ENCODE data around the gene NBPF12. TPM values are rescaled to one million over a fixed set of nuclear protein-coding genes. Genes with fewer than 3 reads are reported as not detected.
"Not testable (repeated sequence)": the region's sequence is repeated elsewhere in the genome, so short reads cannot be mapped to it uniquely, and the experiment has no call there.

Gene NBPF12
- total RNA-seq, 2 experiments from 2014 or later = 22.9 to 25.1 TPM

GRCh38 chr1:147030066-147030653, 92.0 kb downstream of the NBPF12 start:
- H3K4me1 Mint-ChIP-seq; H3K9me3 Mint-ChIP-seq; H3K36me3 Mint-ChIP-seq; DNase-seq; H3K4me3 Mint-ChIP-seq; ATAC-seq (ENCODE audit: low read depth); H3K27ac Mint-ChIP-seq; POLR2A ChIA-PET: not testable (repeated sequence)
- peaks cover 26% of the 10 kb centered on the region for H3K27me3 Mint-ChIP-seq

- Mint-ChIP-seq H3K4me3 (no peak overlapping the region), H3K27me3 (no peaks in the 10 kb centered on the region), H3K27ac (no peak overlapping the region), H3K36me3 (peaks cover 2% of the 10 kb centered on the region), H3K9me3 (peaks cover 1% of the 10 kb centered on the region), H3K4me1 (peaks cover 3% of the 10 kb centered on the region)
- POLR2A ChIA-PET = no interaction called here
- DNase-seq = no peak
- no peak for ATAC-seq (ENCODE audit: low read depth)
These were observed 101.8 kb downstream of the NBPF12 start for GRCh38 chr1:147039916-147040315.

- not testable (repeated sequence) for DNase-seq; H3K9me3 Mint-ChIP-seq; ATAC-seq (ENCODE audit: low read depth); H3K36me3 Mint-ChIP-seq; H3K27ac Mint-ChIP-seq; H3K4me3 Mint-ChIP-seq; H3K27me3 Mint-ChIP-seq
- POLR2A ChIA-PET = interaction anchor here (1.0 to 1.7 kb wide), 2 partner anchors 36 to 42 kb away, joined by 4 to 6 read pairs; no protein-coding TSS in a partner anchor
- H3K4me1 Mint-ChIP-seq = peaks cover 21% of the 10 kb centered on the region
These were observed 104.8 kb downstream of the NBPF12 start for GRCh38 chr1:147042891-147043290.

GRCh38 chr1:147044511-147044910, 106.4 kb downstream of the NBPF12 start:
- POLR2A ChIA-PET = interaction anchor here (1.7 kb wide), 1 partner anchor 40 kb away, joined by 6 read pairs; no protein-coding TSS in a partner anchor
- H3K4me3 Mint-ChIP-seq; H3K9me3 Mint-ChIP-seq; H3K36me3 Mint-ChIP-seq; DNase-seq; H3K27ac Mint-ChIP-seq; H3K27me3 Mint-ChIP-seq; ATAC-seq (ENCODE audit: low read depth): not testable (repeated sequence)
- peaks cover 21% of the 10 kb centered on the region for H3K4me1 Mint-ChIP-seq

Other genes with a start within 250 kb of the NBPF12 start
- gene PRKAB2, start 234.1 kb downstream of the NBPF12 start, total RNA-seq = 10 to 100 TPM; 12.6 to 14.0 TPM